Omental fat pad (tissue), 4 donors: ENCODE data around the gene CACNA1I. TPM values are rescaled to one million over a fixed set of nuclear protein-coding genes. Genes with fewer than 3 reads are reported as not detected.

Experiments
- ATAC-seq: fragments of 150-250 bp; one replicate; pipeline ENCODE4 v1.9.1; 2016; ENCODE audit warnings: mild to moderate bottlenecking, moderate library complexity; ENCODE audit not compliant: low FRiP score
- DNase-seq: peaks from one replicate; pipeline ENCODE4 v3.0.0-alpha.2; 2019; ENCODE audit warnings: low spot score
- CTCF ChIP-seq, 3 donors: fragments of 450-650 bp; IDR thresholded peaks; one replicate each; pipeline ENCODE4 v1.5.1; 2016 to 2017; ENCODE audit warnings: antibody characterized with exemption in 3 of 3, mild to moderate bottlenecking in 3 of 3, moderate library complexity in 2 of 3
- total RNA-seq, 4 donors: library from RNA; depleted of rRNA; stranded (reverse); fragments of >200 nt; gene quantifications; one replicate each; pipeline ENCODE4 v1.1.0, GENCODE V29; 2016

The CACNA1I gene
- total RNA-seq, 4 donors from 2014 or later, result 0.09 to 0.38 (median 0.26) TPM

- DNase-seq (no peak), ATAC-seq (no peak)
- TF ChIP-seq CTCF (IDR thresholded peaks at IDR 0.05), result no peak
These were observed 39.7 kb upstream of the CACNA1I start for GRCh38 chr22:39530692-39531331.

GRCh38 chr22:39532215-39533073 lies 38.1 kb upstream of the CACNA1I start, which contains the start of gene RPS19BP1:
Gene RPS19BP1 (minus strand): TSS chr22:39532748. CDS start chr22:39532738, 10 bp downstream.
- DNase-seq (peak; percentile 97), ATAC-seq (peak; percentile 91)
- no peak for TF ChIP-seq CTCF (IDR thresholded peaks at IDR 0.05)

DNA sequence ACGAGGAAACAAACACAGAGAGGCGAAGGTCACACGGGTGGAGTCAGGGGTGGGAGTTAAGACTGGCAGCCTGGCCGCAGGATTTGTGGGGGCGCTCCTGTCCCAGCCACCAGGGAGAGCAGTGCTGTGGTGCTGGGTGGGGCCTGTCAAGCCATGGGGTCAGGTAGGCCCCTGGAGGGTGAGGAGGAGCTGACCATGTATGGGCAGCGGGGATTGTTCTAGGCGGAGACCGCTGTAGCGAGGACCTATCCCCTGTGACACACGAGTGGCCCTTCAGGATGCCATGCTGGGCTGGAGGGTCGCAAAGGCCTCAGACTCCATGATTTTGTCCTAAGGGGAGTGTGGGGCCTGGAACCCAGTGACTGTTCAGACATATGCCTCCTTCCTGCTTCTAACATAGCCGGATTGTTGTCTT lies 36.5 kb upstream of the CACNA1I start:
- no peak for DNase-seq
- ATAC-seq, result no peak
- no peak for TF ChIP-seq CTCF (IDR thresholded peaks at IDR 0.05)

DNA sequence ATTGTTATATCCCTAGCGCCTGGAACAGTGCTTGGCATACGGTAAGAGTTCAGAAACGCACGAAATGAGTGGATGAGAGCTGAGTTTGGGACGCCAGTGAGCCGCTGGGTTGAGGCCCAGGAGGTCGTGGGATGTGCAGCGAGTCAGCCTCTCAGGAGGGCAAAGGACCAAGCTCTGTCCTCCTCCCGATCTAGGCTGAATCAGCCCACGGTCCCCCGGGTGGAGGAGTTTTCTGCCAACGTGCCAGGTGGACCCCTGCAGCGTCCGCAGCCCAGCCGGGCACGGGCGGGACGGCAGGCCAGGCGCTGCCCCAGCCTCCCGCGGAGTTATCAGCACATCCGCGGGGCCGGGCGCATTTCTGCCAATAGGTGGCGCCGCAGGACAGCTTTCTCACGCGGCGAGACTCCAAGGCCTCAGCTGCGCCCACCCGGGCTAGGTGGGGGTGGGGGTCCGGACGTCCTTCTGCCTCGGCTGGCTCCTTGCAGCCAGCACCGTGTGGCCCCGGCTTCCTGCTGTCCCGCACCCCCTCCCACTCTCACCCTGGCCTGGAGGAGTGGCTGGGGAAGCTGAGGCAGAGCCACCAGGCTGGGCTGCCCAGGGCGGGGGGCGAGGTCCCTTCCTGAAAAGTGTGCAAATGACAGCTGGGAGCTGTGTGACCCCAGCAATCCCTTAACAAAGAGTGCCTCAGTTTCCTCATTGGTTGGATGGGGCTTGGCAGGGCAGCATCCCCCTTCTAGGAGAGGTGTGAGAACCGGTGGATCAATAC lies 35.8 kb upstream of the CACNA1I start:
- DNase-seq (peak; percentile 93), ATAC-seq (no peak)
- TF ChIP-seq CTCF (IDR thresholded peaks at IDR 0.05), result peak in 2 of 3 donors; percentile 35 to 78

GRCh38 chr22:39535357-39535725 lies 35.2 kb upstream of the CACNA1I start:
- ATAC-seq, result no peak
- TF ChIP-seq CTCF (IDR thresholded peaks at IDR 0.05), result no peak

GRCh38 chr22:39535831-39536449 lies 34.6 kb upstream of the CACNA1I start:
- DNase-seq (no peak), ATAC-seq (no peak)
- no peak for TF ChIP-seq CTCF (IDR thresholded peaks at IDR 0.05)

More at GRCh38 chr22:39535357-39535725, 35.2 kb upstream of the CACNA1I start:
- DNase-seq, result no peak
